Neural cell (in vitro differentiated cells): ENCODE results near the gene C14orf180. TPM values are rescaled to one million over a fixed set of nuclear protein-coding genes. Genes with fewer than 3 reads are reported as not detected.
A peak's percentile ranks its signal among the peaks of the same experiment; 100 is the strongest.

Source experiments
- H2AFZ ChIP-seq: fragments of 200-600, 300-800 bp; sonication (generic), shearing (Covaris generic); 2 replicates; pipeline ENCODE4 v1.6.0; 2014; ENCODE audit warnings: low read depth, mild to moderate bottlenecking, antibody characterized with exemption, low read length, moderate library complexity
- H3F3A ChIP-seq: fragments of 200-600 bp; shearing (Covaris generic); 2 replicates; pipeline ENCODE4 v1.6.1; 2016; ENCODE audit warnings: mild to moderate bottlenecking, moderate library complexity, mixed read lengths, antibody characterized with exemption, low read length; ENCODE audit not compliant: insufficient read depth, poor library complexity, severe bottlenecking
- H3K27ac ChIP-seq: fragments of 200-600, 300-800 bp; sonication (generic), shearing (Covaris generic); 2 replicates; pipeline ENCODE4 v1.5.1; 2014; ENCODE audit warnings: mild to moderate bottlenecking, low read length, moderate library complexity
- H3K27me3 ChIP-seq: fragments of 300-800, 200-600 bp; sonication (generic), shearing (Covaris generic); 2 replicates; pipeline ENCODE4 v1.6.0; 2014; ENCODE audit warnings: mild to moderate bottlenecking, low read depth, low read length, moderate library complexity; ENCODE audit not compliant: insufficient read depth
- H3K36me3 ChIP-seq: fragments of 300-800, 200-600 bp; sonication (generic), shearing (Covaris generic); 2 replicates; pipeline ENCODE4 v1.5.1; 2014; ENCODE audit warnings: mild to moderate bottlenecking, antibody characterized with exemption, low read length, moderate library complexity; ENCODE audit not compliant: insufficient read depth
- H3K4me2 ChIP-seq: fragments of 300-800, 200-600 bp; sonication (generic), shearing (Covaris generic); 2 replicates; pipeline ENCODE4 v1.6.0; 2014; ENCODE audit warnings: mild to moderate bottlenecking, low read length
- H3K4me3 ChIP-seq: fragments of 300-800, 200-600 bp; sonication (generic), shearing (Covaris generic); 2 replicates; pipeline ENCODE4 v1.5.1; 2014; ENCODE audit warnings: mild to moderate bottlenecking, low read length, moderate library complexity
- H3K79me2 ChIP-seq: fragments of 200-600 bp; shearing (Covaris generic); replicated peaks from 2 replicates; pipeline ENCODE4 v1.6.0; 2014; ENCODE audit warnings: mild to moderate bottlenecking, low read length, moderate library complexity; ENCODE audit not compliant: insufficient read depth
- H3K9ac ChIP-seq: fragments of 300-800, 200-600 bp; sonication (generic), shearing (Covaris generic); 2 replicates; pipeline ENCODE4 v1.6.1; 2016; ENCODE audit warnings: mild to moderate bottlenecking, low read length, mixed read lengths
- H3K9me2 ChIP-seq: fragments of 200-600 bp; shearing (Covaris generic); 2 replicates; pipeline ENCODE4 v1.6.1; 2016; ENCODE audit warnings: mild to moderate bottlenecking, low read length, mixed read lengths; ENCODE audit not compliant: insufficient read depth
- H3K9me3 ChIP-seq: fragments of 200-600, 300-800 bp; sonication (generic), shearing (Covaris generic); 2 replicates; pipeline ENCODE4 v1.6.1; 2016; ENCODE audit warnings: mild to moderate bottlenecking, mixed run types, low read length, moderate library complexity, mixed read lengths
- H4K20me1 ChIP-seq: fragments of 200-600 bp; shearing (Covaris generic); 2 replicates; pipeline ENCODE4 v1.6.1; 2016; ENCODE audit warnings: mild to moderate bottlenecking, mixed run types; ENCODE audit not compliant: insufficient read depth
- EP300 ChIP-seq: fragments of 450-650 bp; conservative IDR thresholded peaks from 2 replicates; pipeline ENCODE4 v1.6.1; 2014; ENCODE audit warnings: antibody characterized with exemption, mild to moderate bottlenecking, moderate library complexity; ENCODE audit not compliant: poor library complexity, severe bottlenecking
- EZH2 ChIP-seq: fragments of 200-600, 300-800 bp; shearing (Covaris generic), sonication (generic); IDR thresholded peaks from 2 replicates; pipeline ENCODE4 v1.6.1; 2014; ENCODE audit warnings: antibody characterized with exemption, low read length, borderline replicate concordance, mild to moderate bottlenecking; ENCODE audit not compliant: insufficient read depth, poor library complexity, severe bottlenecking
- MXI1 ChIP-seq: fragments of 450-650 bp; conservative IDR thresholded peaks from 2 replicates; pipeline ENCODE4 v1.6.1; 2014; ENCODE audit warnings: antibody characterized with exemption, mild to moderate bottlenecking; ENCODE audit not compliant: poor library complexity, severe bottlenecking
- POLR2AphosphoS5 ChIP-seq: IDR thresholded peaks from 2 replicates; pipeline ENCODE4 v1.6.1; 2012
- RAD21 ChIP-seq: fragments of 450-650 bp; conservative IDR thresholded peaks from 2 replicates; pipeline ENCODE4 v1.6.1; 2014; ENCODE audit warnings: antibody characterized with exemption, mild to moderate bottlenecking, moderate library complexity
- SMC3 ChIP-seq: fragments of 450-650 bp; conservative IDR thresholded peaks from 2 replicates; pipeline ENCODE4 v1.6.1; 2014; ENCODE audit warnings: antibody characterized with exemption, mild to moderate bottlenecking, moderate library complexity; ENCODE audit not compliant: poor library complexity
- TAF1 ChIP-seq: IDR thresholded peaks from 2 replicates; pipeline ENCODE4 v1.6.1; 2012; ENCODE audit warnings: low read depth
- polyA plus RNA-seq: library from polyadenylated mRNA; depleted of rRNA; stranded (reverse); fragments of >200 nt; gene quantifications from 2 replicates; pipeline ENCODE4 v1.2.3, GENCODE V29; 2014
- TF ChIP-seq, protein P1 (sequence below): IDR thresholded peaks from 2 replicates; pipeline ENCODE4 v1.6.1; 2012; ENCODE audit warnings: borderline replicate concordance
- TF ChIP-seq, protein P2 (sequence below): fragments of 450-650 bp; IDR thresholded peaks from 2 replicates; pipeline ENCODE4 v1.5.1; 2014; ENCODE audit warnings: antibody characterized with exemption, mild to moderate bottlenecking, moderate library complexity; ENCODE audit not compliant: poor library complexity, severe bottlenecking

The C14orf180 gene
- polyA plus RNA-seq, 1 donor from 2014 or later: not detected

DNA sequence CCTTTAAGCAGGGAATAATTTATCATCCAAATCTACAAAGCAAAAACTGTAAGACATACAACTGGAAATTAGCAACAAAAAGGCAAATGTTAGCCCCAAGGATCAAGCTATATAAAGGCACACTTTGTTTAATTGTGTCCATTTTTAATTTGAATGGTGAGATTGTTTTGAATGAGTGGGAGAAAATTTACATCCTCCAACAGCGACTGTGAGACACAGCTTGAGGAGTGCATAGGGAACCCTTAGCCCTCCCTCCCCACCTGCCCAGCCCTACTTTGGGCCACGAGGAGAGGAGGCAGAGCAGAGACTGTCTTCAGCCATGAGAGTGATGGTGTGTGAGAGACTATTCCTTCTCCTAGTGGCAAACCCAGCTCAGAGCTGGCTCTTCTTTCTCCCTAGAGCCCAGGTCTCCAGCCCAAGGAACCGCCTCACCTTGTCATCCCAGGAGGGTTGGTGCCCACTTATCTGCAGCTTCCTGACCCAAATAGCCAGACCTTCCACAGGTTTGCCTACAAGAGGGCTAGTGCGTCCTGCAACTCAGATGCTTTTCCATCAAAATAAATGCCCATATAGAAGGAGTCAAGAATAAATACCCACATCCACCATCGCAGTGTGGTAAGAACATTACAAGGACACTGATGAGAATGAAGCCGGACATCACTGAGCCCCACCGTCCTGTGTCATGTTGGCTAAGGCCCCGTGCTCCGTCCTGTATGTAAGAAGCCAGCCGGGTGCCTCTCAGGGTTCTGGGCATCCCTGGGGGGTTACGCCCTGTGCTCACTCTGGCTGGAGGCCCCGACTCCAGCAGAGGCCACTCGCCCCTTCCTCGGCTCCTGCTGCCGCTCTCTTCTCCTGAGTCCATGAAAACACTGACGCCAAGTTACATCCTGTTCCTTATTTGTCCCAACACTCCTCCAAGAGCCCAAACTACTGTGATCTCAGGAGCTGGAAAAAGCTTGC, 36.4 kb upstream of the C14orf180 start:
- no peak overlapping the region for H3K27ac ChIP-seq
- no peak overlapping the region for H3K4me3 ChIP-seq
- H3F3A ChIP-seq: no peaks in the 10 kb centered on the region
- no peak for TF ChIP-seq EZH2
- H3K4me2 ChIP-seq: no peak overlapping the region
- H2AFZ ChIP-seq: no peak overlapping the region
- H4K20me1 ChIP-seq: no peaks in the 10 kb centered on the region
- no peaks in the 10 kb centered on the region for H3K79me2 ChIP-seq
- H3K9me2 ChIP-seq: no peaks in the 10 kb centered on the region
- H3K36me3 ChIP-seq: no peaks in the 10 kb centered on the region
- H3K9ac ChIP-seq: no peak overlapping the region
- H3K27me3 ChIP-seq: no peaks in the 10 kb centered on the region
- no peaks in the 10 kb centered on the region for H3K9me3 ChIP-seq

DNA sequence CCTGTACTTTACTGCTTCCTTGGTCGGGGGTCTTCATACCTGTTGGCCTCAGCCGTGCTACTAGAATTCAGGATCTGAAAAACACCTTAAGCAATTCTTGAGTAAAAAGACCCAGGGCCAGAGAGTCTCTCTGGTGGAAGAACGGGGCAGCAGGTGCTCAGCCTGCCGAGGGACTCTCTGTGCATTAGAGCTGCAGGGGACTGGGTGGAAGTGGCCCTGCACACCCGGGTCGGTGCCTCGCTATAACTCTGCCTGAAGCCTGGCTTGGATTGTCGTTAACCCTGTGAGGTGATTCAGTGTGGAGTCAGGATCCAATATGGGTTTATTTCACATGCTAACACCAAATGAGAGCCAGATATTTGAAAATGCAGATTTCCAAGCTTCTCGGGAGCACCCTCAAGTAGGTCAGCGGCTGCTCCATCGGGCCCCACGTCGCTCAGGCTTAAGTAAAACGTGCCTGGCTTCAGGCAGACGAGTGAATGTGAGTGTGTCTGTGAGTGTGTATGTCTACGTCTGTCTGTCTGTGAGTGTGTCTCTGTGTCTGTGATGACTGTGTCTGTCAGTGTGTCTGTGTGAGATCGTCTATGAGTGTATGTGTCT, 35.1 kb upstream of the C14orf180 start:
- Histone ChIP-seq H3K4me2 (no peak overlapping the region), H3K9me2 (no peaks in the 10 kb centered on the region), H2AFZ (no peak overlapping the region), H3K9ac (peak overlapping the region; percentile 6), H3K4me3 (no peak overlapping the region), H3K9me3 (no peaks in the 10 kb centered on the region), H3K27ac (no peak overlapping the region), H3K79me2 (no peaks in the 10 kb centered on the region), H3F3A (no peaks in the 10 kb centered on the region), H3K36me3 (no peaks in the 10 kb centered on the region), H3K27me3 (no peaks in the 10 kb centered on the region), H4K20me1 (no peaks in the 10 kb centered on the region)
- TF ChIP-seq, protein P1, sequence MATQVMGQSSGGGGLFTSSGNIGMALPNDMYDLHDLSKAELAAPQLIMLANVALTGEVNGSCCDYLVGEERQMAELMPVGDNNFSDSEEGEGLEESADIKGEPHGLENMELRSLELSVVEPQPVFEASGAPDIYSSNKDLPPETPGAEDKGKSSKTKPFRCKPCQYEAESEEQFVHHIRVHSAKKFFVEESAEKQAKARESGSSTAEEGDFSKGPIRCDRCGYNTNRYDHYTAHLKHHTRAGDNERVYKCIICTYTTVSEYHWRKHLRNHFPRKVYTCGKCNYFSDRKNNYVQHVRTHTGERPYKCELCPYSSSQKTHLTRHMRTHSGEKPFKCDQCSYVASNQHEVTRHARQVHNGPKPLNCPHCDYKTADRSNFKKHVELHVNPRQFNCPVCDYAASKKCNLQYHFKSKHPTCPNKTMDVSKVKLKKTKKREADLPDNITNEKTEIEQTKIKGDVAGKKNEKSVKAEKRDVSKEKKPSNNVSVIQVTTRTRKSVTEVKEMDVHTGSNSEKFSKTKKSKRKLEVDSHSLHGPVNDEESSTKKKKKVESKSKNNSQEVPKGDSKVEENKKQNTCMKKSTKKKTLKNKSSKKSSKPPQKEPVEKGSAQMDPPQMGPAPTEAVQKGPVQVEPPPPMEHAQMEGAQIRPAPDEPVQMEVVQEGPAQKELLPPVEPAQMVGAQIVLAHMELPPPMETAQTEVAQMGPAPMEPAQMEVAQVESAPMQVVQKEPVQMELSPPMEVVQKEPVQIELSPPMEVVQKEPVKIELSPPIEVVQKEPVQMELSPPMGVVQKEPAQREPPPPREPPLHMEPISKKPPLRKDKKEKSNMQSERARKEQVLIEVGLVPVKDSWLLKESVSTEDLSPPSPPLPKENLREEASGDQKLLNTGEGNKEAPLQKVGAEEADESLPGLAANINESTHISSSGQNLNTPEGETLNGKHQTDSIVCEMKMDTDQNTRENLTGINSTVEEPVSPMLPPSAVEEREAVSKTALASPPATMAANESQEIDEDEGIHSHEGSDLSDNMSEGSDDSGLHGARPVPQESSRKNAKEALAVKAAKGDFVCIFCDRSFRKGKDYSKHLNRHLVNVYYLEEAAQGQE: no peak
- no peak for TF ChIP-seq RAD21
- TF ChIP-seq MXI1: no peak
- TF ChIP-seq SMC3: no peak
- TF ChIP-seq TAF1: no peak
- TF ChIP-seq, protein P2, sequence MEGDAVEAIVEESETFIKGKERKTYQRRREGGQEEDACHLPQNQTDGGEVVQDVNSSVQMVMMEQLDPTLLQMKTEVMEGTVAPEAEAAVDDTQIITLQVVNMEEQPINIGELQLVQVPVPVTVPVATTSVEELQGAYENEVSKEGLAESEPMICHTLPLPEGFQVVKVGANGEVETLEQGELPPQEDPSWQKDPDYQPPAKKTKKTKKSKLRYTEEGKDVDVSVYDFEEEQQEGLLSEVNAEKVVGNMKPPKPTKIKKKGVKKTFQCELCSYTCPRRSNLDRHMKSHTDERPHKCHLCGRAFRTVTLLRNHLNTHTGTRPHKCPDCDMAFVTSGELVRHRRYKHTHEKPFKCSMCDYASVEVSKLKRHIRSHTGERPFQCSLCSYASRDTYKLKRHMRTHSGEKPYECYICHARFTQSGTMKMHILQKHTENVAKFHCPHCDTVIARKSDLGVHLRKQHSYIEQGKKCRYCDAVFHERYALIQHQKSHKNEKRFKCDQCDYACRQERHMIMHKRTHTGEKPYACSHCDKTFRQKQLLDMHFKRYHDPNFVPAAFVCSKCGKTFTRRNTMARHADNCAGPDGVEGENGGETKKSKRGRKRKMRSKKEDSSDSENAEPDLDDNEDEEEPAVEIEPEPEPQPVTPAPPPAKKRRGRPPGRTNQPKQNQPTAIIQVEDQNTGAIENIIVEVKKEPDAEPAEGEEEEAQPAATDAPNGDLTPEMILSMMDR: no peak
- no peak for TF ChIP-seq EZH2
- TF ChIP-seq EP300: no peak
- TF ChIP-seq POLR2AphosphoS5: no peak
